ENCODE data around the gene GPATCH8.

GRCh38 chr17:44451016-44451627 lies 52.1 kb downstream of the GPATCH8 start:
- no peak for TF ChIP-seq CTCF (IDR thresholded peaks at IDR 0.05)
- no peak for TF ChIP-seq EP300 (IDR thresholded peaks at IDR 0.05)
- TF ChIP-seq POLR2A (IDR thresholded peaks at IDR 0.05), result no peak
